GM21367 (cell line): ENCODE results near the gene HM13.
"Not testable (repeated sequence)": the region's sequence is repeated elsewhere in the genome, so short reads cannot be mapped to it uniquely, and the experiment has no call there.

Source experiments
- ATAC-seq: cut with Tn5 transposase; IDR thresholded peaks from one replicate; pipeline ENCODE4 v1.9.1; 2021; ENCODE audit not compliant: unreplicated experiment

HM13 gene, protein sequence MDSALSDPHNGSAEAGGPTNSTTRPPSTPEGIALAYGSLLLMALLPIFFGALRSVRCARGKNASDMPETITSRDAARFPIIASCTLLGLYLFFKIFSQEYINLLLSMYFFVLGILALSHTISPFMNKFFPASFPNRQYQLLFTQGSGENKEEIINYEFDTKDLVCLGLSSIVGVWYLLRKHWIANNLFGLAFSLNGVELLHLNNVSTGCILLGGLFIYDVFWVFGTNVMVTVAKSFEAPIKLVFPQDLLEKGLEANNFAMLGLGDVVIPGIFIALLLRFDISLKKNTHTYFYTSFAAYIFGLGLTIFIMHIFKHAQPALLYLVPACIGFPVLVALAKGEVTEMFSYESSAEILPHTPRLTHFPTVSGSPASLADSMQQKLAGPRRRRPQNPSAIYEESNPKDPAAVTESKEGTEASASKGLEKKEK

DNA sequence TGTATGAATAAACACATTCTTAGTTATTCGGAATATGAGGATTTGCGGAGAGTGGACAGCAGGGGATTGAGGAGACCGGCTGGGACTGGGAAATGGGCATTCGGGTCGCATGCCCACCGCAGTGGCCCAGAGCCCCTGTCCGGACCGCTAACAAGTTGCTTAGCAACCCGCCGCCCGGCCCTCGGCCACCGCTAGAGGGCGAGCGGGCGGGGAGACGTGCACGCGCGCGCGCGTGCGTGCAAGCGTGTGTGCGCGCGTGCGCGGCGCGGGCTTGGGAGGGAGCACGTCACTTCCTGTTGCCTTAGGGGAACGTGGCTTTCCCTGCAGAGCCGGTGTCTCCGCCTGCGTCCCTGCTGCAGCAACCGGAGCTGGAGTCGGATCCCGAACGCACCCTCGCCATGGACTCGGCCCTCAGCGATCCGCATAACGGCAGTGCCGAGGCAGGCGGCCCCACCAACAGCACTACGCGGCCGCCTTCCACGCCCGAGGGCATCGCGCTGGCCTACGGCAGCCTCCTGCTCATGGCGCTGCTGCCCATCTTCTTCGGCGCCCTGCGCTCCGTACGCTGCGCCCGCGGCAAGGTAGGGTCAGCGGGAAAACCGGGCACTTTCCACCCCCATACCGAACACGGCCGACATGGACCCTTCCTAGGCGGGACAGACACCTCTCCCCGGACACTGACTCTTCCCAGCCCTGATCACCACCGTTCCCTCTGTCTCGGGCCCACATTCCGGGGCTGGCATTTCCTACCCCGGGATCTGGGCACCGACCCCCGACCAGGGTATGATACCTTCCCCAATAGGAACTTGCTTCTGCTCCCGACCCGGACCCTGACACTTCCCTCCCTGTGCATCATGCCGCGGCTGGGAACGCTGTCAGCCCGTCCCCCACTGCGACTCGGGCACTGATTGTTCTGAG, at the start of gene HM13:
Gene HM13, plus strand, starts transcription at position 289 of the 918 bp plus-strand sequence. Its CDS starts 110 bp downstream, at position 399.
- peak; percentile 74 for ATAC-seq

DNA sequence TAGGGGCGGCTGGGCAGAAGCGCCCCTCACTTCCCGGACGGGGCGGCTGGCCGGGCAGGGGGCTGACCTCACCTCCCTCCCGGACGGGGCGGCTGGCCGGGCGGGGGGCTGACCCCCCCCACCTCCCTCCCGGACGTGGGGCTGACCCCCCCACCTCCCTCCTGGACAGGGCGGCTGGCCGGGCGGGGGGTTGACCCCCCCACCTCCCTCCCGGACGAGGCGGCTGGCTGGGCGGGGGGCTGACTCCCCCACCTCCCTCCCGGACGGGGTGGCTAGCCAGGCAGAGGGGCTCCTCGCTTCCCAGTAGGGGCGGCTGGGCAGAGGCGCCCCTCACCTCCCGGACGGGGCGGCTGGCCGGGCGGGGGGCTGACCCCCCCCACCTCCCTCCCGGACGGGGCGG, 43.3 kb upstream of the HM13 start:
- ATAC-seq = not testable (repeated sequence)

DNA sequence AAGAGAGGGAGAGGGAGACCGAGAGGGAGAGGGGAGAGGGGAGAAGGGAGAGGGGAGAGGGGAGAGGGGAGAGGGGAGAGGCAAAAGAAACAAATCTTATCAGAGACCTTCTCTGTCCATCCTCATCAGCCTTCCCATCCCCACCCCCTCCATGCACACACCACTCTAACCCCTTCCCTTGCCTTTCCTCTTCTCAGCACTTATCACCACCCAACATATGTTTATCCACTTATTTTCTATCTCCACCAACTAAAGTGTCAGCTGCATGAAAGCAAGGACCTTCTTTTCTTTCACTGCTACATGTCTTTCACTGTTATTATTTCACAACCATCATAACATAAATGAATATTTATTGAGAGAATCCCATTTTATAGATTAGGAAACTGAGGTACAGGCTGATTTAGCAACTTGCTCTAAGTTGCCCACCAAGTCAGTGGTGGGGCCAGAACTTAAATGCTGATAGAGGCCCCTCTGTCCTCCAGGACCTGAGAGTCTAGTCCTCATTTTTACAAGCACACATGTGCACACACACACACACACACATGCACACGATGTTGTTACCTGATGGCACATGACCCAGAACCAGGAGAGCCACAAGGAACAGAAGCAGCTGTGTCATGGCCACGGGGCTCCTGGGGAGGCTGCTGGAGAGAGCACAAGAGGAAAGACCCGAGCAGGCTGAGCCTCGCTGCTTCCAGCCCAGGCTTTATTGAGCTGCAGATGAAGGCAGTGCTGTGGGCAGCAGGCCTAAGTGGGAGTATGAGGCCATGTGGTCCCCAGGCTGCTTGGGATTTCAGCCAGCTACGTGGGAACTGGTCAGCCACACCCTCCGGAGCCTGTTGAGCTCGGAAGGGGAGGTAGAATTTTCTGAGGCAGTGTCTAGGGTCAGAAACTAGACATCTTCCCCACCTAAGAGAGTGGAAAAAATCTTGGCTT, 41.6 kb upstream of the HM13 start:
- no peak for ATAC-seq

DNA sequence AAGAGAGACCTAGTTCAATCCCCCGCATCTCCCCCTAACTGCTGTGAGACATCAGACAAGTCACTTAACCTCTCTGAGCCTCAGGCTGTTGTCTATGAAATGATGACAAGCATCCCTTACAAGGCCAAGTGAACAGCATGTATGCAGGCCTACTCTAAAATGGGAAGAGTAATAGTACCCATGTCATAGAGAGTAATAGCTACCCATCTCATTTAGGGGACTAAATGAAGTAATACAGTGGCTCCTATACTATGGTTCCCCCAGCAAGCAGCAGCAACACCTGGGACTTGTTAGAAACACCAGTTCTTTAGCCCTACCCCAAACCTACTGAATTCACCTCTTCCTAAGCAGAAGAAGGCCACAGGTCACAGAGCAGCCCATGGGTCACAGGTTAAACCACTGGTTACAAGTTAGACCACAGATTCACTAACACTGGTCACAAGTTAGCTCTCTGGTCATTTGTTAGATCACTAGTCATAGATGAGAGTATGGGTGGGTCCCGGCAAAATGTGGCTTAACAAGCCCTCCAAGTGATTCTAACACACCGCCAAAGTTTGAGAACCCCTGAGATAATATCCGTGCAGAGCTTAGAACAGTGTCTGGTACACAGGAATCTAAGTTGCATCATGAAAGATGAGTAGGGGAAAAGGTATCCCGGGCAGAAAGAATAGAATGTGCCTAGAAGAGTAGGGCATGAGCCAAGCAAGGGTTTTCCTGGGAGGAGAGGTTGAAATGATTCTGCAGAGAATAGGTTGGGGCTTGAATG, 40.7 kb upstream of the HM13 start:
- peak; percentile 38 for ATAC-seq

DNA sequence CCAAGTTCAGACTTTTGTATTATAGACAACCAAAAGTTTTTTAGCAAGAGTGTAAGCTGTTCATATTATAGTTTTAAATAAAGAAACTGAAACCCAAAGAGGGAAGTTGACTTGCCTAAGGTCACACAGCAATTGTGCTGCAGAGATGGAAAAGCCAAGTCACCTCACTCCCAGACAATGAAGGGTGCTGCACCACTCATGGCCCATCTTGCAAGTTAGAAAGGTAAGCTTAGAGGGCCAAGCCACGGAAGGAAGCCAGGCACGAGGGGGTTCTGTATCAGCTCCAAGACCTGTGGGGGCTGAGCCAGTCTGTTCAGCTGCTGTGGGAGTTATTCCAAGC, 40.2 kb upstream of the HM13 start:
- ATAC-seq = peak; percentile 79

DNA sequence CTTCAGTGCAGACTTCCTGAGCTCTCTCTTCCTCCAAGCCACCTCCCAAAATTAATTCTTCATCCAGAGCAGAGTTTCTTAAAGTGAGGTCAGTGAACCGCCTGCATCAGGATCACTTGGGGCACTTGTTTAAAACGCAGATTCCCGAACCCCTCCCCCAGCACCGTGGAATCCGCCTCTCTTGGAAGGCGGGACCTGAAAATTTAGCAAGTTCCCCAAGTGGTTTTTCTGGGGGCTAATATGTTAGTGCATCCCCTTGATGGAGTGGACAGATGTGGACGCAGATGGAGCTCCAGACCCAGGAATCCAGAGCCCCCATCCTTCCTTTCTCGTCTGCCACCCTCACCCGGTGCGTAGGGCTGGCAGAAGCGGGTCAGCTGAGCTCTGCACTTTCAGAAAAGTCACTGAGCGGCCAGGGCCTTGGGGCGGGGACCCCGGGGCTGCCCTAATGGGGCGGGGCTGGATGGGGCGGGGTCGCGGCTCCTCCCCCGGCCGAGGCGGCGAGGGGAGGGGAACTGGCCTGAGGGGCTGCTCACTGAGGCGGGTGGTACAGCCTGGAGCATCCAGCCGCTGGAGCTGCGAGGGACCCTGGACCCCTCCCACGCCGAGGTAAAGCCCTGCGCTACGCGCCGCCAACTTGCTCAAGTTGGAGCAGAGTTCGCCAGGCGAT, 39.3 kb upstream of the HM13 start, which contains the start of the genes DEFB124 and REM1:
Gene DEFB124, minus strand, starts transcription at position 370 of the 670 bp plus-strand sequence. CDS start 2,114 bp downstream, outside the sequence.
Gene REM1, plus strand, starts transcription at position 531 of the 670 bp plus-strand sequence. CDS start 1,158 bp downstream, outside the sequence.
- no peak for ATAC-seq

DNA sequence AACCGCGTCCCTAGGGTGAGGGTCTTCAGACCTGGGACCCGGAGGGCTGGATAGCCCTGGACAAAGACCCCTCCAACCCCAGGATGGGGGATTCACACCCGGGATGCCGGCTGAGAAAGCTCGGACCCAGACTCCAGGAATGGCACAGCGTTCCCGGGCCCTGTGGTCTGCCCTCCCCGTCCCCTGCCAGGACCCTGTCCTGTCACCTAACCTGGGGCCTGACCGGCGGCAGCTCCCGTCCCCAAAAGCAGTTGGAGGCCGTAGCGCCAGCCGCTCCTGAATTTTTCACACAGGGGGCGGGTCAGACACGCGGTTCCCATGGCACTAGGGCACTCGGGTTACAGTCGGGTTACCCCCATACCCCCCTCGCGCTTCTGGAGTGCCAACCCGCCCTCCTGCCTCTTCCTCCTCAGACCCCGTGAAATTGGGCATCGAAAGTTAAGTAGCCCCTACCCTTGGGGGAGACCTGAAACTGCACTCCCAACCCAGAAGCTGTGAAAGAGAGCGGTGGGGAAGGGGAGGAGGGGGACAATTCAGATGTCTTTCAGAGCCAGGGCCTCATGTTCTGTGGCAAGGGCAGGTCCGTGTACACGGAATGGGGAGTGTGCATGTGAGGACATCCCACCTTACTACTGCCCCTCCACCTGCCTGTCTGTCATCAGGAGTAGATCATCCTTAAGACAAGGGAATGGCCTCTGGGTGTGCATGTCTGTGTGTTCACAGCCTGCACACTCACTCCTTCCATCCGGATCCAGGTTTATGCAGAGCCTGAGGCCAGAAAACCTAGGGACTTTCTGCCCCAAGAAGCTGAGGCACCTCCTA, 38.6 kb upstream of the HM13 start:
- no peak for ATAC-seq

DNA sequence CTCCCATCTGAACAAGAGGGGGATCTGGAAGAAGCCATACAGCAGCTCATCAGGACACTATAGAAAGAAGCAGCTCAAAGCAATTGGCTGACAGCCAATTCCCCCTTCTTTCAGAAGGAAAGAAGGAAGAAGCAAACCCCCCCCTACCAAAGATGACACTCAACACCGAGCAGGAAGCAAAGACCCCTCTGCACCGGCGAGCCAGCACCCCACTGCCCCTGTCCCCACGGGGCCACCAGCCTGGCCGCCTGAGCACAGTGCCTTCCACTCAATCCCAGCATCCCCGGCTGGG, 38.0 kb upstream of the HM13 start:
- no peak for ATAC-seq

DNA sequence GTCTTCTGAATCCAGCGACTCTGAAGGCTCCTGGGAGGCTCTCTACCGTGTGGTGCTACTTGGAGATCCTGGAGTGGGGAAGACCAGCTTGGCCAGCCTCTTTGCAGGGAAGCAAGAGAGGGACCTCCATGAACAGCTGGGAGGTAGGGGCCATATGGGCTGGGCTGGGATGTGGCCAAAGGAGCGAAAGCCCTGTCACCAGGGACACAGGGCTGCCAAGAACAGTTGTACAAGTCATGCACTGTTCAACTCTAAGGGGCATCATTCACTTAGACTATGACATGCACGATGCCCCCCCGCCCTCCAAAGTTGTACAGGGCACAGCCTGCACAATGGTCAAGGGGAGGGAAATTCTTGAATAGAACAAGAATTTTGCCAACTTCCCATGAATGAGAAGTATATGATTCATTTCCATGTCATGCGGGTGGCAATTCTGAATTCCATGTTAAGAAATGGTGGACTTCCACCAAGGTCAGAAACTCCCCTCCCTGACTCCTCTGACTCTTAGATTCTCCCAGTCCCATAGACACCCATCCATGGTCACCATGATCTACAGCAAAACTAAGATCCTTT, 37.5 kb upstream of the HM13 start:
- ATAC-seq = no peak

DNA sequence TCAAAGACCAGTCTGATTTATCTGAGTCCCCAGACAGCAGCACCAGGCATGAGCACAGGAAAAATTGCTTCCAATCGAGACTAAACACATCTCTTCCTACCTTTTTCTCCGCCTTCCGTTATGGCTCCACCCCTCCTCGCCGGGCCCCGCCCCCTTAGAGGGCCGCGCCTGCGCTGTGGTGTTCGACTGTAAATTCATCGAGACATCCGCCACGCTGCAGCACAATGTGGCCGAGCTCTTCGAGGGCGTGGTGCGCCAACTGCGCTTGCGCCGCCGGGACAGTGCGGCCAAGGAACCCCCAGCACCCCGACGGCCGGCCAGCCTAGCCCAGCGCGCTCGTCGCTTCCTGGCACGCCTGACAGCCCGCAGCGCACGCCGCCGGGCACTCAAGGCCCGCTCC, 30.2 kb upstream of the HM13 start:
- no peak for ATAC-seq

DNA sequence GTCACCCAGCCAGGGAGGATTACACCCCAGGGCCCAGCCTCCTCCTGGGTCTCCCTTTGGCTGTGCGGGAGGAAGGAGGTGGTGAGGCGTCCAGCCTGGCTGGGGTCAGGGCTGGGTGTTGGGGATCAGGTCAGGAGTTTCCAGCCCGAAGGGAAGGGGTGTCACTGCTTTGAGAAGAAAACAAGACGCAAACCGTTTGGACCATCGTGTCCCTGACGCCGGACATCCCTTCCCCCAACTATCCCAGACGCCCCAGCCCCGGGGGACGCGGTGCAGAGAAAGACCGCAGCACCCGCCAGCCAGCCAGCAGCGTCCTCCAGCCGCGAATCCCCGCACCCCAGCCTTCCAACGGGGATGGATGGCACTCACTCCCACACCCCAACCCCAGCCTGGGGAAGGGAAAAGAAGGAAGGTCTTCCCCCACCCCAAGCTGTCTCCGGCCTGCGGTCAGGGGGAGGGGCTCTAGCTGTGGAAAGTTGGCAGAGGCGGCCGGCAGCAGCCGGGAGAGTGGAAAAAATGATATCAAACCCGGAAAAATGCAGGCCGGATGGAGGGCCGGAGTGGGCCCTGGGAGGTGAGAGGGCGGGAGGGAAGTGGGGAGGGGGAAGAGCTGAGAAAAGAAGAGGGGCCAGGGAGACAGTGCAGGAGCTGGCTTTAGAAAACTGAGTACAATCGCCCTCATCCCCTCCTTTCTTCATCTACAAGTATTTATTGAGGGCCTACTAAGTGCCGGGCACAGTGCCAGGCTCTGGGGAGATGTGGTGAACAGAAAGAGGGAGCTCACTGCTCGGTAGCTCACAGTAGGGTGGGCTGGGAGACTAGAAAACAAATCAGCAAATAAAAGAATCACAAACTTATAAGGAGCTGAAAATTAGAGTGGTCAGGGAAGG, 28.5 kb upstream of the HM13 start:
- no peak for ATAC-seq

DNA sequence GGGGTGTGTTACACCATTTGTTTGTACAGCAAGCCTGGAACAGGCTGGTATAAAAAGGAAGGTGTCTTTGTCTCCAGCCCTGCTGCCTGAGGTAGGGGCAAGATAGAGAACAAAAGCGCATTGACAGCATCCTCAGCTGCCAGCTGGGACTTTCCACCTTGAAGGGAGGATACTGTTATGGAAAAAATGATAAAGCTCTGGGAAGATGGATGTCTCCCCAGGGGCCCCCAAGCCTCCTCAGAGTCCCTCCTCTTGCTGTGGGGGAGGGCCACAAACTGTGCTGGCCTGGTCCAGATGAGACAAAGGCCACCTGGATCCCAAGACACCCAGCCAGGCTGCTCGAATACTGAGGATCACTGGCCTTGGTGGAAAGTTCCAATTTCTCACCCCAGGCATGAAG, 26.1 kb upstream of the HM13 start:
- ATAC-seq = no peak

DNA sequence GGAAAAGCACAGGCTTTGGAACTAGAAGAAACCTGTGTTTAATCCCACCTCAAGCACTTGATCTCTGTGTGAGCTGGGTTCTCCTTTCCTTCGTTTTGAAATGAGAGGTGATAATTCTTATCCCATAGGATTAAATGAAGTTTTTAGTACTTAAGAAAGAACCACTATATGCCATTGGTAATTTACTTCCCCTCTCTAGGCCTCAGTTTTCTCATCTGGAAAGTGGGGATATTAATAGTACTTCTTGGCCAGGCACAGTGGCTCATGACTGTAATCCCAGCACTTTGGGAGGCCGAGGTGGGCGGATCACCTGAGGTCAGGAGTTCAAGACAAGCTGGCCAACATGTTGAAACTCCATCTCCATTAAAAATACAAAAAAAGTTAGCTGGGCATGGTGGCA, 25.1 kb upstream of the HM13 start:
- ATAC-seq = no peak

DNA sequence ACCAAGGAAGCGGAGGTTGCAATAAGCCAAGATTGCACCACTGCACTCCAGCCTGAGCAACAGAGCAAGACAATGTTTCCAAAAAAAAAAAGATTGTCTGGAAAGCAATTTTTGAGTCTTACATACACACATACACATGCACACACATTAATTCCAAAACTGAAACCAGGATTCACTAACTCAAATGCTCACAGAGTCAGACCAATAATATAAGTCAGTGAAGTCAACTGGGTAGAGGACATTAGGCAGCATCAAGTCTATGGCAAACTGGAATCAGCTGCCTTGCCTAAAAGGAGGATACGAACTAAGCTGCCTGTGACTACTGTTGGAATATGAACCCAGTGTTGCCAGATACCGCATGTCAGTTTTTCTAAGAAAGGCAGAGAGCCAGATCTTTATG, 23.5 kb upstream of the HM13 start:
- ATAC-seq = no peak

DNA sequence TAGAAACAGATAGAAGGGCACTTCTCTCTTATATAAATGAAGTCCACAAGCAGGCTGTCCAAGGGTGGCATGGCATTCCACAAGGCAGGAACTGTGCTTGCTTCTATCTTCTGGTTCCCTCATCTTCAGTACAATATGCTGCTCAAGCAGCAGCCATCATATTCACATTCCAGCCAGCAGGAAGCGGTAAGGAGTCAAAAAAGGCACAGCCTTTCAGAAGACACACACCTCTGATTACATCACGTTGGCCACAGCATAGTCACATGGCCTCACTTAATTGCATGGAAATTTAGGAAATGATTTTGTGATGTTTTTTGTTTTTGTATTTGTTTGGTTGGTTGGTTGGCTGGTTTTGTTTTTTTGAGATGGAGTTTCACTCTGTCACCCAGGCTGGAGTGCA, 20.1 kb upstream of the HM13 start:
- no peak for ATAC-seq

DNA sequence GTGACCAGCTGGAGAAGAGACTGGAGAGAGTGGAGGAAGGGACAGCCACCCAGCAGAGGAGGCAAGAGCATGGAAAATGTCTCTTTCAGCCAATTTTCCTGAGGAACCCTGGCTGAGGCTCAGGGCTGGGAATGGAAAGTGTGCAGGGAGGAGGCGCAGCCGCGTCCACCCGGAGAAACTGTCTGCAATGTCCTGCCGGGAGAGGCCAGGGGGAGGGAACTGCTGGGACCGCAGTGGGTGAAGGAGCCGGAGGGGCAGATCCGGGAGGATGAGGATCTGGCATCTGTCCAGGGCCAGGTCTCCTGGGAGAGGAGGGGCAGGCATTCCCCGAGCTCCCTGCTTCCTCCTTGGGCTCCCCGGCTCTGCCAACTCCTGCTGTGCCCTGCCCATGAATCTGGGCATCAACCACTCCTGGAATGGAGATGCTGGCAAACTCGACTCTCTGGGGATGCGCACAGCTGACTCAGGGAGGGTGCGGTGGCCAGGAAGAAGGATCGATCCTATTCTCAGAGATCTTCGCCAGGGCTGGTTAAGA, 17.4 kb upstream of the HM13 start:
- ATAC-seq = no peak

DNA sequence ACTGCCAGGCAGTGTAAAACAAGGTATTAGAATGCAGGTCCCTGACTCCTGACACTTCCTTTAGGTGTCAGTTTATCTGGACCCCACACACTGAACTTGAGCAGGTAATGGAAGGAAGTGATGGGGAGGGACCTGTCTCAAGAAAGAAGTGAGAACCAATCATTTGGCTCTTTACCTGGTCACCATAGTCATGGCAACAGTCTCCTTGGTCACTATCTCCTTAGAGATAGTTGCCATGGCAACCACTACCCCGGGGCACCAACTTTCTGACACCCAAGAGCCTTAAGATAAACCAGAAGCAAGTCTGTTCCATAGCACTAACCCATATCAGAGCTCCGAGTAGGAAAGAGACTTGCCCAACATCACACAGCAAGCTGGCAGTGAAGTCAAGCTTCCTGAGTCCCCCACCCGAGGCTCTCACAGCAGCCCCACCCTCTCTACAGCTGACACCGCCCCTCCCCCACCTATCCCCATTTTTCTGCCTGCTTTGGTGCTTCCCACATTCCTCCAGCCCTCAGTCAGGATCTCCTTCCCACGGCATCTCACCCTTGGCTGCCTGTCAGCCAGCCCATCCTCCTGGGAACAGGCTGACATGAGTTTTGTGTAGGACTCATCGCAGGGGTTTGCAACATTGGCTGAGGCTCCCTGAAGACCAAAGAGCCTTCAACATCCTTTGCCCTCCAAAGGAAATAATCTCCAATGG, 16.3 kb upstream of the HM13 start:
- ATAC-seq = no peak
